ENCODE measurements around the gene IL25.

- TF ChIP-seq, protein P1, sequence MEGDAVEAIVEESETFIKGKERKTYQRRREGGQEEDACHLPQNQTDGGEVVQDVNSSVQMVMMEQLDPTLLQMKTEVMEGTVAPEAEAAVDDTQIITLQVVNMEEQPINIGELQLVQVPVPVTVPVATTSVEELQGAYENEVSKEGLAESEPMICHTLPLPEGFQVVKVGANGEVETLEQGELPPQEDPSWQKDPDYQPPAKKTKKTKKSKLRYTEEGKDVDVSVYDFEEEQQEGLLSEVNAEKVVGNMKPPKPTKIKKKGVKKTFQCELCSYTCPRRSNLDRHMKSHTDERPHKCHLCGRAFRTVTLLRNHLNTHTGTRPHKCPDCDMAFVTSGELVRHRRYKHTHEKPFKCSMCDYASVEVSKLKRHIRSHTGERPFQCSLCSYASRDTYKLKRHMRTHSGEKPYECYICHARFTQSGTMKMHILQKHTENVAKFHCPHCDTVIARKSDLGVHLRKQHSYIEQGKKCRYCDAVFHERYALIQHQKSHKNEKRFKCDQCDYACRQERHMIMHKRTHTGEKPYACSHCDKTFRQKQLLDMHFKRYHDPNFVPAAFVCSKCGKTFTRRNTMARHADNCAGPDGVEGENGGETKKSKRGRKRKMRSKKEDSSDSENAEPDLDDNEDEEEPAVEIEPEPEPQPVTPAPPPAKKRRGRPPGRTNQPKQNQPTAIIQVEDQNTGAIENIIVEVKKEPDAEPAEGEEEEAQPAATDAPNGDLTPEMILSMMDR (IDR thresholded peaks at IDR 0.05), result no peak
- TF ChIP-seq POLR2A (IDR thresholded peaks at IDR 0.05), result no peak
These were observed 27.0 kb downstream of the IL25 start for GRCh38 chr14:23399591-23399990.
